Panc1 (cell line): ENCODE measurements around the gene BAIAP3. TPM values are rescaled to one million over a fixed set of nuclear protein-coding genes. Genes with fewer than 3 reads are reported as not detected.

Experiments
- ATAC-seq: fragments of 200-7000 bp; cut with Tn5 transposase; 2 replicates; pipeline ENCODE4 v1.9.1; 2020; ENCODE audit warnings: mild to moderate bottlenecking, moderate library complexity
- BruUV-seq: library from RNA; stranded (reverse); fragments of 400-500 nt; replicated peaks from 2 replicates; lab custom pipeline; 2021; lab: Mats Ljungman, UMichigan
- CTCF ChIA-PET: fragments of 300-600 bp; sonication (Branson Sonifier 250); formaldehyde crosslinking; loops from one replicate; lab custom pipeline; 2022; ENCODE audit warnings: antibody characterized with exemption; lab: Charles Lee
- POLR2A ChIA-PET: fragments of 300-600 bp; sonication (Branson Sonifier 250); formaldehyde crosslinking; loops from one replicate; lab custom pipeline; 2022; ENCODE audit warnings: antibody characterized with exemption; lab: Charles Lee
- DNase-seq: peaks from one replicate; pipeline ENCODE4 v3.0.0-alpha.2; 2010; ENCODE audit warnings: low read depth, low spot score
- H3K27ac ChIP-seq: 2 replicates; pipeline ENCODE4 v1.5.1; 2011; ENCODE audit warnings: mild to moderate bottlenecking, low read length, inconsistent platforms
- H3K27me3 ChIP-seq: fragments of 200-500 bp; sonication (Bioruptor generic); 2 replicates; pipeline ENCODE4 v1.6.0; 2014; ENCODE audit warnings: low read length, inconsistent platforms; ENCODE audit not compliant: control insufficient read depth, insufficient read depth
- H3K36me3 ChIP-seq: fragments of 200-500 bp; sonication (Bioruptor generic); 2 replicates; pipeline ENCODE4 v1.5.1; 2014; ENCODE audit warnings: inconsistent platforms, mild to moderate bottlenecking, low read length, moderate library complexity; ENCODE audit not compliant: control insufficient read depth, insufficient read depth
- H3K4me1 ChIP-seq: 2 replicates; pipeline ENCODE4 v1.5.1; 2011; ENCODE audit warnings: inconsistent platforms, mild to moderate bottlenecking, low read length, moderate library complexity; ENCODE audit not compliant: control insufficient read depth, insufficient read depth
- H3K4me3 ChIP-seq, 2 experiments: 2 replicates each; pipeline ENCODE4 v1.5.1; 2011 to 2012; ENCODE audit warnings: low read depth in 2 of 2, low read length in 2 of 2, mild to moderate bottlenecking in 2 of 2, inconsistent platforms in 1 of 2, moderate library complexity in 1 of 2
- H3K9me3 ChIP-seq: fragments of 200-500 bp; sonication (Bioruptor generic); 2 replicates; pipeline ENCODE4 v1.5.1; 2014; ENCODE audit warnings: low read depth, mild to moderate bottlenecking, inconsistent platforms, low read length, moderate library complexity; ENCODE audit not compliant: control insufficient read depth, insufficient read depth
- POLR2AphosphoS5 ChIP-seq: IDR thresholded peaks from 2 replicates; pipeline ENCODE4 v1.6.1; 2012; ENCODE audit warnings: mild to moderate bottlenecking, low read depth, low read length, moderate library complexity
- SIN3A ChIP-seq: IDR thresholded peaks from 2 replicates; pipeline ENCODE4 v1.6.1; 2012; ENCODE audit warnings: low read depth, mild to moderate bottlenecking, low read length, moderate library complexity, borderline replicate concordance; ENCODE audit not compliant: insufficient read depth
- TCF7L2 ChIP-seq: IDR thresholded peaks from 2 replicates; pipeline ENCODE4 v1.6.1; 2011; ENCODE audit warnings: mild to moderate bottlenecking, low read depth, low read length, inconsistent platforms
- in situ Hi-C: cut with HindIII; loops from 2 replicates; pipeline ENCODE4 v1.10.0; 2016; ENCODE audit warnings: low sequenced_read_pairs, low pct_unique_long_range_greater_than_20kb
- intact Hi-C: fragments of 100-400 bp; cut with micrococcal nuclease; formaldehyde crosslinking; loops from one replicate; pipeline ENCODE4 v1.10.0; 2022; ENCODE audit not compliant: unreplicated experiment
- total RNA-seq: library from RNA; stranded (reverse); gene quantifications from one replicate; pipeline ENCODE4 v1.2.1, GENCODE V29; 2021; ENCODE audit not compliant: unreplicated experiment
- TF ChIP-seq, protein P1 (sequence below): fragments of 450-650 bp; IDR thresholded peaks from 2 replicates; pipeline ENCODE4 v1.5.1; 2017; ENCODE audit warnings: mild to moderate bottlenecking
- TF ChIP-seq, protein P2 (sequence below), 2 experiments: IDR thresholded peaks; 2 replicates each; pipeline ENCODE4 v1.6.1; 2011 to 2012; ENCODE audit warnings: low read depth in 2 of 2, control low read depth in 1 of 2, low read length in 1 of 2, mild to moderate bottlenecking in 1 of 2, moderate library complexity in 1 of 2; ENCODE audit not compliant: insufficient read depth in 1 of 2

The BAIAP3 gene
- total RNA-seq, 1 experiment from 2014 or later, result 9.4 TPM

DNA sequence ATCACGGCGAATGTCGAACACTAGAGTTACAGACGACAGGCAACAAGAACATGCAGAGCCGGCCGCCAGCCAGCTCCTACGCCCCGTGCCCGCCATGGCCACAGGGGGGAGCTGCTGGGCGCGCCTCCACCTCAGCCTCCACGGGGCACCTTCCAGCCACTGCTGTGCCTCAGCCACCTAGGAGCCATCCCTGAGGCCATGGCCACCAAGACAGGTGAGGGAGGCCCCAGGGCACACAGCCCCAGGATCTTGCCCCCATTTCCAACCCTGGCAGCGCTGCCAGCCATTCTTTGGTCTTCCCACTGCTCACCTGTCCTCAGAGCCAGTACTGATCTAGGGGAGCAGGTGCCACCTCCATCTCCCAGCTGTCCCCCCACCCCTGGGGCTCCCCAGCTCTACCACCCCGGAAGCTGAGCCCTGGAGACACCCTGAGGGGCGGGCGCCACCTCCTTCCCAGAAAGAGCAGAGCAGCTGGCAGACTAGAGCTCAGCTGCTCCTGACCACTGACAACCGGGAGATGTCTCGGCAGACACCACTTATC is 30.1 kb downstream of the BAIAP3 start:
- intact Hi-C loops (no loop called here), in situ Hi-C loops (no loop called here)
- TF ChIP-seq, protein P1, sequence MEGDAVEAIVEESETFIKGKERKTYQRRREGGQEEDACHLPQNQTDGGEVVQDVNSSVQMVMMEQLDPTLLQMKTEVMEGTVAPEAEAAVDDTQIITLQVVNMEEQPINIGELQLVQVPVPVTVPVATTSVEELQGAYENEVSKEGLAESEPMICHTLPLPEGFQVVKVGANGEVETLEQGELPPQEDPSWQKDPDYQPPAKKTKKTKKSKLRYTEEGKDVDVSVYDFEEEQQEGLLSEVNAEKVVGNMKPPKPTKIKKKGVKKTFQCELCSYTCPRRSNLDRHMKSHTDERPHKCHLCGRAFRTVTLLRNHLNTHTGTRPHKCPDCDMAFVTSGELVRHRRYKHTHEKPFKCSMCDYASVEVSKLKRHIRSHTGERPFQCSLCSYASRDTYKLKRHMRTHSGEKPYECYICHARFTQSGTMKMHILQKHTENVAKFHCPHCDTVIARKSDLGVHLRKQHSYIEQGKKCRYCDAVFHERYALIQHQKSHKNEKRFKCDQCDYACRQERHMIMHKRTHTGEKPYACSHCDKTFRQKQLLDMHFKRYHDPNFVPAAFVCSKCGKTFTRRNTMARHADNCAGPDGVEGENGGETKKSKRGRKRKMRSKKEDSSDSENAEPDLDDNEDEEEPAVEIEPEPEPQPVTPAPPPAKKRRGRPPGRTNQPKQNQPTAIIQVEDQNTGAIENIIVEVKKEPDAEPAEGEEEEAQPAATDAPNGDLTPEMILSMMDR, result peak; percentile 98
- no peak for TF ChIP-seq POLR2AphosphoS5
- Histone ChIP-seq H3K4me3 (no peak overlapping the region), H3K27me3 (no peaks in the 10 kb centered on the region), H3K27ac (no peak overlapping the region), H3K36me3 (peaks cover 6% of the 10 kb centered on the region), H3K9me3 (no peaks in the 10 kb centered on the region), H3K4me1 (peaks cover 4% of the 10 kb centered on the region; the same call in 1 of the 2 replicates)
- peak; percentile 91 for ATAC-seq
- BruUV-seq, result no TSS peak
- ChIA-PET CTCF (interaction anchor here (0.6 to 1.4 kb wide), 4 partner anchors 13 to 692 kb away, joined by 3 to 6 read pairs (median 4); no protein-coding TSS in a partner anchor), POLR2A (interaction anchor here (0.6 kb wide), 1 partner anchor 201 kb away, joined by 4 read pairs; no protein-coding TSS in a partner anchor)
- DNase-seq, result no peak

DNA sequence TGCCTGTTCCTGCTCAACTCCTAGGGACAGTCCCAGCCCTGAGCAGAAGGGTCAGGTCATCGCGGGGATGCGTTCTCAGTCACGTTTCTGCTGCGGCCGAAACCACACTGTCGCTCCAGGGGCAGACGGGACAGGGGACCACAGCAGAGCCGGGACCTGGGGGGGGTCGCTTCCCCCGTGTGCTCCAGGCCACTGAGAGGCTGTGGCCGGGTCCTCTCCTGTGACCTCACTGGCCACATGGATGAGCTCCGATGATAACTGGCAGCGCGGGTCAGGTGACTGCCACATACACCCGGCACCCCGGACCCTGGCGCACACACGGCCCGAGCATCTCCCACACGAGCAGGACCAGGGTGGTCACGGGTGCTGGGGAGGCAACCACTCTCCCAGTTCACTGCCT is 31.1 kb downstream of the BAIAP3 start:
- H3K4me1 ChIP-seq, result 0 out of 2 replicates have a peak, but pooled peaks cover 3% of the 10 kb centered on the region
- TF ChIP-seq, protein P2, sequence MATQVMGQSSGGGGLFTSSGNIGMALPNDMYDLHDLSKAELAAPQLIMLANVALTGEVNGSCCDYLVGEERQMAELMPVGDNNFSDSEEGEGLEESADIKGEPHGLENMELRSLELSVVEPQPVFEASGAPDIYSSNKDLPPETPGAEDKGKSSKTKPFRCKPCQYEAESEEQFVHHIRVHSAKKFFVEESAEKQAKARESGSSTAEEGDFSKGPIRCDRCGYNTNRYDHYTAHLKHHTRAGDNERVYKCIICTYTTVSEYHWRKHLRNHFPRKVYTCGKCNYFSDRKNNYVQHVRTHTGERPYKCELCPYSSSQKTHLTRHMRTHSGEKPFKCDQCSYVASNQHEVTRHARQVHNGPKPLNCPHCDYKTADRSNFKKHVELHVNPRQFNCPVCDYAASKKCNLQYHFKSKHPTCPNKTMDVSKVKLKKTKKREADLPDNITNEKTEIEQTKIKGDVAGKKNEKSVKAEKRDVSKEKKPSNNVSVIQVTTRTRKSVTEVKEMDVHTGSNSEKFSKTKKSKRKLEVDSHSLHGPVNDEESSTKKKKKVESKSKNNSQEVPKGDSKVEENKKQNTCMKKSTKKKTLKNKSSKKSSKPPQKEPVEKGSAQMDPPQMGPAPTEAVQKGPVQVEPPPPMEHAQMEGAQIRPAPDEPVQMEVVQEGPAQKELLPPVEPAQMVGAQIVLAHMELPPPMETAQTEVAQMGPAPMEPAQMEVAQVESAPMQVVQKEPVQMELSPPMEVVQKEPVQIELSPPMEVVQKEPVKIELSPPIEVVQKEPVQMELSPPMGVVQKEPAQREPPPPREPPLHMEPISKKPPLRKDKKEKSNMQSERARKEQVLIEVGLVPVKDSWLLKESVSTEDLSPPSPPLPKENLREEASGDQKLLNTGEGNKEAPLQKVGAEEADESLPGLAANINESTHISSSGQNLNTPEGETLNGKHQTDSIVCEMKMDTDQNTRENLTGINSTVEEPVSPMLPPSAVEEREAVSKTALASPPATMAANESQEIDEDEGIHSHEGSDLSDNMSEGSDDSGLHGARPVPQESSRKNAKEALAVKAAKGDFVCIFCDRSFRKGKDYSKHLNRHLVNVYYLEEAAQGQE (IDR thresholded peaks at IDR 0.05; ENCODE audit: insufficient read depth in 1 of 2, low read depth in 2 of 2, low read length in 1 of 2), result no peak
- no peak for TF ChIP-seq POLR2AphosphoS5
- TF ChIP-seq SIN3A, result no peak
- no peak for TF ChIP-seq TCF7L2
- TF ChIP-seq, protein P1, result no peak
- no peaks in the 10 kb centered on the region for H3K9me3 ChIP-seq
- DNase-seq (no peak), ATAC-seq (no peak)
- intact Hi-C loops, result no loop called here
- ChIA-PET CTCF (interaction anchor here (0.9 kb wide), 1 partner anchor 25 kb away, joined by 3 read pairs; no protein-coding TSS in a partner anchor), POLR2A (no interaction called here)
- peaks cover 6% of the 10 kb centered on the region for H3K36me3 ChIP-seq
- no peak overlapping the region for H3K4me3 ChIP-seq
- no peaks in the 10 kb centered on the region for H3K27me3 ChIP-seq
- in situ Hi-C loops, result no loop called here
- BruUV-seq, result TSS peak; percentile 75
- H3K27ac ChIP-seq, result no peak overlapping the region
